Thyroid gland (tissue), 4 donors: ENCODE measurements around the gene KCTD1. TPM values are rescaled to one million over a fixed set of nuclear protein-coding genes. Genes with fewer than 3 reads are reported as not detected.

Experiments used
- DNase-seq, 2 donors: peaks; one replicate each; pipeline ENCODE4 v3.0.0-alpha.2; 2019
- H3K27ac ChIP-seq, 3 donors: fragments of 200-600 bp; sonication (generic); 1 replicate in 2 of 3; 2 replicates in 1 of 3; pipeline ENCODE4 v1.5.1; 2016 to 2019; ENCODE audit warnings: mild to moderate bottlenecking in 1 of 3, moderate library complexity in 1 of 3
- H3K27me3 ChIP-seq: fragments of 200-600 bp; sonication (generic); one replicate; pipeline ENCODE4 v1.5.1; 2019
- H3K36me3 ChIP-seq, 2 donors: fragments of 200-600 bp; sonication (generic); one replicate each; pipeline ENCODE4 v1.5.1; 2016 to 2019
- H3K4me1 ChIP-seq, 2 donors: fragments of 200-600 bp; sonication (generic); one replicate each; pipeline ENCODE4 v1.5.1; 2017 to 2019
- H3K4me3 ChIP-seq, 3 donors: fragments of 200-600 bp; sonication (generic); replicated peaks in 1 of 3; 1 replicate in 2 of 3; 2 replicates in 1 of 3; pipeline ENCODE4 v1.5.1; 2016; ENCODE audit warnings: mild to moderate bottlenecking in 1 of 3
- H3K9me3 ChIP-seq: fragments of 200-600 bp; sonication (generic); one replicate; pipeline ENCODE4 v1.5.1; 2017
- POLR2A ChIP-seq, 2 donors: fragments of 450-650 bp; IDR thresholded peaks; one replicate each; pipeline ENCODE4 v1.6.1; 2017; ENCODE audit warnings: antibody characterized with exemption in 2 of 2, mild to moderate bottlenecking in 2 of 2, moderate library complexity in 1 of 2
- WGBS, 2 donors: methylation state at CpG; one replicate each; pipeline ENCODE4 v1.1.5; 2017; 5-methylcytosine and 5-hydroxymethylcytosine counted together
- intact Hi-C: fragments of 100-400 bp; cut with DNase I; formaldehyde crosslinking; loops from one replicate; pipeline ENCODE4 v1.15.1; 2023
- total RNA-seq, 4 donors: library from RNA; depleted of rRNA; stranded (reverse); fragments of >200 nt; gene quantifications; one replicate each; pipeline ENCODE4 v1.2.3, GENCODE V29; 2016
- TF ChIP-seq, protein P1 (sequence below), 6 experiments: fragments of 200-600 bp in 3 of 6; fragments of 450-650 bp in 3 of 6; sonication (generic) in 3 of 6; IDR thresholded peaks; one replicate each; pipeline ENCODE4 v1.5.1; 2016 to 2019; ENCODE audit warnings: antibody characterized with exemption in 6 of 6, mild to moderate bottlenecking in 2 of 6, inconsistent platforms in 1 of 6, moderate library complexity in 1 of 6

KCTD1 gene
- total RNA-seq, 4 donors from 2014 or later = 25.9 to 66.0 (median 34.2) TPM

- H3K27ac ChIP-seq = no peak overlapping the region
- WGBS, 2 donors = 59 to 61% methylated on average over 5 of the region's 5 CpGs
- H3K36me3 ChIP-seq = no peaks in the 10 kb centered on the region
- peaks cover 22% of the 10 kb centered on the region in 2 donors for H3K4me1 ChIP-seq
- no peaks in the 10 kb centered on the region for H3K9me3 ChIP-seq
- no peak for DNase-seq
- TF ChIP-seq, protein P1, sequence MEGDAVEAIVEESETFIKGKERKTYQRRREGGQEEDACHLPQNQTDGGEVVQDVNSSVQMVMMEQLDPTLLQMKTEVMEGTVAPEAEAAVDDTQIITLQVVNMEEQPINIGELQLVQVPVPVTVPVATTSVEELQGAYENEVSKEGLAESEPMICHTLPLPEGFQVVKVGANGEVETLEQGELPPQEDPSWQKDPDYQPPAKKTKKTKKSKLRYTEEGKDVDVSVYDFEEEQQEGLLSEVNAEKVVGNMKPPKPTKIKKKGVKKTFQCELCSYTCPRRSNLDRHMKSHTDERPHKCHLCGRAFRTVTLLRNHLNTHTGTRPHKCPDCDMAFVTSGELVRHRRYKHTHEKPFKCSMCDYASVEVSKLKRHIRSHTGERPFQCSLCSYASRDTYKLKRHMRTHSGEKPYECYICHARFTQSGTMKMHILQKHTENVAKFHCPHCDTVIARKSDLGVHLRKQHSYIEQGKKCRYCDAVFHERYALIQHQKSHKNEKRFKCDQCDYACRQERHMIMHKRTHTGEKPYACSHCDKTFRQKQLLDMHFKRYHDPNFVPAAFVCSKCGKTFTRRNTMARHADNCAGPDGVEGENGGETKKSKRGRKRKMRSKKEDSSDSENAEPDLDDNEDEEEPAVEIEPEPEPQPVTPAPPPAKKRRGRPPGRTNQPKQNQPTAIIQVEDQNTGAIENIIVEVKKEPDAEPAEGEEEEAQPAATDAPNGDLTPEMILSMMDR (IDR thresholded peaks at IDR 0.05) = no peak
- TF ChIP-seq POLR2A (IDR thresholded peaks at IDR 0.05) = no peak
- no peak overlapping the region for H3K4me3 ChIP-seq
- intact Hi-C loops = no loop called here
- no peaks in the 10 kb centered on the region for H3K27me3 ChIP-seq
These were observed 65.8 kb downstream of the KCTD1 start for GRCh38 chr18:26482569-26482968.

GRCh38 chr18:26480897-26481795, 67.2 kb downstream of the KCTD1 start:
- Histone ChIP-seq H3K4me1 (peaks cover 22% of the 10 kb centered on the region in 2 donors), H3K9me3 (no peaks in the 10 kb centered on the region), H3K36me3 (no peaks in the 10 kb centered on the region), H3K27me3 (no peaks in the 10 kb centered on the region), H3K27ac (peak overlapping the region in 2 of 3 donors; percentile 43 to 51), H3K4me3 (no peak overlapping the region)
- intact Hi-C loops = no loop called here
- peak; percentile 10 to 41 for DNase-seq
- no peak for TF ChIP-seq POLR2A (IDR thresholded peaks at IDR 0.05)
- TF ChIP-seq, protein P1 (IDR thresholded peaks at IDR 0.05) = no peak
- WGBS, 2 donors = 61% methylated on average over 8 of the region's 8 CpGs

DNA sequence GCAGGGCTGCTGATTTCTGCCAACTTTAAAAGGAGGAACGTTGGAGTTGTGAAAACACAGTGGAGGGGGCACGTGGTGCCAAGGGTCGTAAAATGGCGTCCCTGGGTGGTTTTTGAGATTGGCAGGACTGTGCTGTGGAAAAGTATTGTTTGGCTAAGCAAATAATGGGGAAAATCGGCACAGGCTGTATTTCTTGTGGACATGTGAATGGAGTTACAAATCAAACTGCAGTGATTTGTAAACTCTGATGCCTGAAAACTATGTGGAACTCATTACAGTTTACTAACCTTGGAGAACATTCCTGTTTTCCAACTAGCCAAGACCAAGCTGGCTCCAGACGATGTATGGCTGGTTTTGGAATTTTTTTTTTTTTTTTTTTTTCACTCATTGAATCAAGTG, 68.7 kb downstream of the KCTD1 start:
- no peak overlapping the region for H3K4me3 ChIP-seq
- H3K36me3 ChIP-seq = no peaks in the 10 kb centered on the region
- peak overlapping the region; percentile 51 to 69 (median 57) for H3K27ac ChIP-seq
- no peaks in the 10 kb centered on the region for H3K9me3 ChIP-seq
- H3K4me1 ChIP-seq = peaks cover 22% of the 10 kb centered on the region in 2 donors
- intact Hi-C loops = no loop called here
- peak; percentile 34 to 51 for DNase-seq
- TF ChIP-seq, protein P1 (IDR thresholded peaks at IDR 0.05) = no peak
- no peak for TF ChIP-seq POLR2A (IDR thresholded peaks at IDR 0.05)
- no peaks in the 10 kb centered on the region for H3K27me3 ChIP-seq
- whole genome bisulfite sequencing, 2 donors = 27 to 30% methylated on average over 6 of the region's 6 CpGs

DNA sequence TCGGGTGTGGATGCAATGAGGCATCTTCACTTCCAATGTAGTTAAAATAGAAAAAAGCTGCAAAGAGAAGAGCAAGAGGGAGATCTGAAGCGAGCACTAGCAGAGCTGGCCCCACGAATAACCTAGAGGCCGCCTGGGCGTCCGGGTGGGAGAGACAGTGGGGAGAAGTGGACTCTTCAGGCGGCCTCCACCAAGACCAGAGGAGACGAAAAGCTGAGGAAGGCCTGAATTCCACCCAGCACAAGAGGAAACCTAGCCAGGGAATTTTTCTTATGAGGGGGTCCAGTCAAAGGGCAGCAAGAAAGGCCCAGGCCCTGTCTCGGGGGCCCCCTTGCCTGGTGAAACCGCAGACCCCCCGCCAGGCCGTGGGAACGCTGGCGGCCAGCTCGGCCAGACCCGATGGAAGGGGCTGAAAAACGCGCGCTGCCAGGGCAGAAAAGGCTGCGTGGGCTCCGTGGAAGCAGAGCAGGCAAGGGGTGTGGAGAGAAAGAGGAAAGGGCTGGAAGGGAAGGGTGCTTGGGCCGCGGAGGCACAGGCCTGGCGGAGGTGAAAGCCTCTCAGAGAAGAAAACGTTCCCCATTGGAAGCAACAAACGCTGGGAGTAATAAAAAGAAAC, 69.2 kb downstream of the KCTD1 start:
- Histone ChIP-seq H3K9me3 (no peaks in the 10 kb centered on the region), H3K27me3 (no peaks in the 10 kb centered on the region), H3K36me3 (no peaks in the 10 kb centered on the region), H3K27ac (peak overlapping the region; percentile 51 to 69 (median 57)), H3K4me1 (peaks cover 22% of the 10 kb centered on the region in 2 donors), H3K4me3 (no peak overlapping the region)
- DNase-seq = no peak
- no peak for TF ChIP-seq POLR2A (IDR thresholded peaks at IDR 0.05)
- TF ChIP-seq, protein P1 (IDR thresholded peaks at IDR 0.05) = no peak
- 80 to 83% methylated on average over 26 of the region's 26 CpGs for WGBS, 2 donors
- intact Hi-C loops = no loop called here
